ENCODE measurements around the gene FBXO17. TPM values are rescaled to one million over a fixed set of nuclear protein-coding genes. Genes with fewer than 3 reads are reported as not detected.

Gene FBXO17
- total RNA-seq, 1 donor from 2014 or later: 82.6 TPM

GRCh38 chr19:38891771-38892170 is 83.8 kb downstream of the FBXO17 start:
- DNase-seq (ENCODE audit: low read depth): no peak

Other genes starting within 250 kb of the FBXO17 start
- gene CAPN12, start 231.3 kb downstream of the FBXO17 start, total RNA-seq: 2.6 and 3.6 TPM in 2 replicates
- gene LGALS7, start 202.2 kb downstream of the FBXO17 start, total RNA-seq: not detected in 2 replicates
- gene LGALS7B, start 186.5 kb downstream of the FBXO17 start, total RNA-seq: 3.6 TPM in 1 of 2 replicates, not detected in the other
- not detected in 2 replicates for gene LGALS4, start 162.8 kb downstream of the FBXO17 start, total RNA-seq
- gene ECH1, start 143.9 kb downstream of the FBXO17 start, total RNA-seq: 11.3 and 37.8 TPM in 2 replicates
- gene HNRNPL, start 125.8 kb downstream of the FBXO17 start, total RNA-seq: 218 and 338 TPM in 2 replicates
- gene RINL, start 97.5 kb downstream of the FBXO17 start, total RNA-seq: 10.0 and 19.1 TPM in 2 replicates
- 28.7 and 38.6 TPM in 2 replicates for gene SIRT2, start 76.1 kb downstream of the FBXO17 start, total RNA-seq
- 13.7 and 16.9 TPM in 2 replicates for gene NFKBIB, start 75.8 kb downstream of the FBXO17 start, total RNA-seq
- 0.15 TPM in 1 of 2 replicates, not detected in the other for gene CCER2, start 63.6 kb downstream of the FBXO17 start, total RNA-seq
- gene SARS2, start 45.0 kb downstream of the FBXO17 start, total RNA-seq: 16.8 and 17.0 TPM in 2 replicates
- 38.4 and 49.8 TPM in 2 replicates for gene MRPS12, start 44.8 kb downstream of the FBXO17 start, total RNA-seq
- gene FBXO27, start 56.8 kb upstream of the FBXO17 start, total RNA-seq: 5.8 and 5.9 TPM in 2 replicates
- not detected in 2 replicates for gene ACP7, start 108.6 kb upstream of the FBXO17 start, total RNA-seq
- 5.0 and 17.7 TPM in 2 replicates for gene PAK4, start 150.0 kb upstream of the FBXO17 start, total RNA-seq
- 0.20 and 4.3 TPM in 2 replicates for gene NCCRP1, start 221.2 kb upstream of the FBXO17 start, total RNA-seq
- not detected in 2 replicates for gene SYCN, start 228.5 kb upstream of the FBXO17 start, total RNA-seq